Naive thymus-derived CD8-positive, alpha-beta T cell (primary cell): Measurements from ENCODE around the gene RPRD1A. TPM values are rescaled to one million over a fixed set of nuclear protein-coding genes. Genes with fewer than 3 reads are reported as not detected.
"Not testable (repeated sequence)": the region's sequence is repeated elsewhere in the genome, so short reads cannot be mapped to it uniquely, and the experiment has no call there.

Experiments used
- ATAC-seq, 2 donors: fragments of 150-1000 bp; cut with Tn5 transposase in 1 of 2; sonication (Bioruptor Pico), chemical (Tn5 transposase) in 1 of 2; 1 replicate in 1 of 2; 2 replicates in 1 of 2; pipeline ENCODE4 v1.10.0; 2021; ENCODE audit warnings: mild to moderate bottlenecking in 2 of 2, moderate library complexity in 2 of 2
- POLR2A ChIA-PET: fragments of 350-600 bp; sonication (Branson Sonifier 250); formaldehyde crosslinking; loops from one replicate; lab custom pipeline; 2021; ENCODE audit warnings: antibody characterized with exemption; lab: Charles Lee
- DNase-seq, 10 donors: peaks; one replicate each; pipeline versions ENCODE4 v3.0.0 to v3.0.0-alpha.2; 2020 to 2022
- H3K27ac Mint-ChIP-seq, 10 donors: one replicate each; pipeline ENCODE4 v1.8.0; 2020 to 2022; ENCODE audit warnings: mild to moderate bottlenecking in 10 of 10, mixed read lengths in 10 of 10, moderate library complexity in 4 of 10, inconsistent platforms in 1 of 10
- H3K27me3 Mint-ChIP-seq, 5 donors: one replicate each; pipeline ENCODE4 v1.8.0; 2021 to 2022; ENCODE audit warnings: mixed read lengths in 5 of 5
- H3K36me3 Mint-ChIP-seq, 3 donors: one replicate each; pipeline ENCODE4 v1.8.0; 2020 to 2022; ENCODE audit warnings: mixed read lengths in 3 of 3, mild to moderate bottlenecking in 2 of 3, inconsistent platforms in 1 of 3
- H3K4me1 Mint-ChIP-seq, 4 donors: one replicate each; pipeline ENCODE4 v1.8.0; 2021 to 2022; ENCODE audit warnings: mixed read lengths in 4 of 4
- H3K4me3 Mint-ChIP-seq, 10 donors: one replicate each; pipeline ENCODE4 v1.8.0; 2020 to 2022; ENCODE audit warnings: mild to moderate bottlenecking in 10 of 10, mixed read lengths in 10 of 10, moderate library complexity in 6 of 10, inconsistent platforms in 1 of 10
- H3K9me3 Mint-ChIP-seq, 9 donors: one replicate each; pipeline ENCODE4 v1.8.0; 2020 to 2022; ENCODE audit warnings: mixed read lengths in 9 of 9, mild to moderate bottlenecking in 3 of 9, inconsistent platforms in 1 of 9, moderate library complexity in 1 of 9
- polyA plus RNA-seq, 3 donors: library from polyadenylated mRNA; unstranded; fragments of 300-500 nt; fragmentation: Illumina TruSeq; gene quantifications; one replicate each; pipeline ENCODE4 v1.2.3, GENCODE V29; 2021
- total RNA-seq, 8 experiments: library from RNA in 2 of 8; stranded (reverse) in 2 of 8; gene quantifications; one replicate each; pipeline ENCODE4 v1.2.3 and lab custom pipeline; 2021 to 2026

Gene RPRD1A
- total and polyA plus RNA-seq, 5 experiments from 2014 or later, result 6.7 to 51.3 (median 12.0) TPM

DNA sequence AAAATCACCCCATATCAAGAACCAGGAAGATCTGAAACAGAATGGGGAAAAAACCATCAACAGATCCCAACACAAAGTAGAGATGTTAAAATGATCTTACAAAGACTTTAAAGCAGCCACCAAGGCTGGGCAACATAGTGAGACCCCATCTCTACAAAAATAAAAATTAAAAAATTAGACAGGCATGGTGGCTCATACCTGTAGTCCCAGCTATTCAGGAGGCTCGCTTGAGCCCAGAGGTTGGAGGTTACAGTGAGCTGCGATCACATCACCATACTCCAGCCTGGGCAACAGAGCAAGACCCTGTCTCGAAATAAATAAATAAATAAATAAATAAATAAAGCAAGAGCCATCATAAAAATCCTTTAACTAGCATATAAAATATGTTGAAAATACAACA is 20.5 kb downstream of the RPRD1A start:
- Mint-ChIP-seq H3K4me3 (peak overlapping the region in 2 of 10 donors; percentile 1 to 20), H3K4me1 (peaks cover 26 to 72% (median 64%) of the 10 kb centered on the region in 4 donors), H3K27me3 (no peaks in the 10 kb centered on the region), H3K36me3 (peaks cover 15 to 22% (median 20%) of the 10 kb centered on the region in 3 donors), H3K9me3 (peaks cover 0 to 20% (median 9%) of the 10 kb centered on the region in 9 donors), H3K27ac (no peak overlapping the region)
- POLR2A ChIA-PET, result no interaction called here
- no peak for ATAC-seq
- no peak for DNase-seq

DNA sequence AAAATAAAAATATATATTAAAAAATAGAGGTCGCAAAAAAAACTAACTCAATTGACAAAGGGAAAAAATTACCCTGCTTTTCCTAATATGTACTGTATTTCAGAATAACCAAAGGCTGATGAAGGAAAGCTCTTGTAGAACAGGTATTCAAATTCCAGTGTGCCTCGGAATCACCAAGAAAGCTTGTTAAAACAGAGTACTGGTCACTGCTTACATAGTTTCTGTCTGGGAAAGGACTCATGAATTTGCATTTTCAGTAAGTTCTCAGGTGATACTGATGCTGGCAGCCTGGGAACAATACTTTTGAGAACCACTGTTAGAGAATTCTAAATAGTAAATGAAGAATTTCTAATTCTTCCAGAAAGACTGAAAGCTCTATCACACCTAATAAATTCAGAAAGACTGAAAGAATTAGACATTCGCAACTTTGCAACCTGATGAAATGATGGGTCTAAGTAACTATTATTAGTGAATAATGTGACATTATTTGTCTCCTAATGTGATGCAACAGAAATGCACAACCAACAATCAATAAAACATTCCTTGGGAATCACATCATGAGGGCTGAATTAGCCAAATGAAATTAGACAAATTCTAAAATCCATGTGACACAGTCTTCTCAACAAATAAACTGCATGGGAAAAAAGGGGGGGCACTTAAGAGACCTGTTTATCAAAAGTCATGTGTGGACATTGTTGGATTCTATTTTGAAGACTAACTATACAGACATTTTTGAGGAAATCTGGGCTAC is 21.9 kb downstream of the RPRD1A start:
- H3K4me1 Mint-ChIP-seq, result peaks cover 29 to 68% (median 64%) of the 10 kb centered on the region in 4 donors
- POLR2A ChIA-PET, result no interaction called here
- H3K9me3 Mint-ChIP-seq, result peaks cover 0 to 16% (median 5%) of the 10 kb centered on the region in 9 donors
- H3K27me3 Mint-ChIP-seq, result no peaks in the 10 kb centered on the region
- no peak overlapping the region for H3K27ac Mint-ChIP-seq
- H3K4me3 Mint-ChIP-seq, result no peak overlapping the region
- DNase-seq, result no peak
- peaks cover 10 to 17% (median 16%) of the 10 kb centered on the region in 3 donors for H3K36me3 Mint-ChIP-seq
- no peak for ATAC-seq

DNA sequence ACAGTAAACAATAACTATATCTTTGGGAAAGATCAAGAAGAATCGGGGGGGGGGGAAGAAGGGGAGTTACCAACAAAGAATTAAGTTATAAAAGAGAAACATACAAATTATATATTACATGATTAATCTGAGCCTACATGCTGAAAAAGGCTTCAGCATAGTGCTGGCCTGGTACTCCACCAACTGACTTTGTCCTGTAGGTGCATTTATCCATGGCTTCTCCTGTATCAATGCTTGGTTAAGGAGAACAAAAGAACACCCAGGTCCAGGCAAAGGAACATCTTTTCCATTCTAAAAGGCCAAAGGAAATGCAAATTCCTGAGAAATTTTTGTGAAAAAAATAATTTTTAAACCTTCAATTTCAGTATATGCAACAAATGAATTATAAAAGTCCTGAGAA is 24.2 kb downstream of the RPRD1A start:
- ATAC-seq, result no peak
- peaks cover 0 to 17% (median 4%) of the 10 kb centered on the region in 9 donors for H3K9me3 Mint-ChIP-seq
- peaks cover 28 to 68% (median 62%) of the 10 kb centered on the region in 4 donors for H3K4me1 Mint-ChIP-seq
- peaks cover 11 to 27% (median 23%) of the 10 kb centered on the region in 3 donors for H3K36me3 Mint-ChIP-seq
- H3K27me3 Mint-ChIP-seq, result no peaks in the 10 kb centered on the region
- no peak overlapping the region for H3K27ac Mint-ChIP-seq
- POLR2A ChIA-PET, result no interaction called here
- no peak for DNase-seq
- H3K4me3 Mint-ChIP-seq, result peak overlapping the region in 6 of 10 donors; percentile 0 to 42 (median 16)

DNA sequence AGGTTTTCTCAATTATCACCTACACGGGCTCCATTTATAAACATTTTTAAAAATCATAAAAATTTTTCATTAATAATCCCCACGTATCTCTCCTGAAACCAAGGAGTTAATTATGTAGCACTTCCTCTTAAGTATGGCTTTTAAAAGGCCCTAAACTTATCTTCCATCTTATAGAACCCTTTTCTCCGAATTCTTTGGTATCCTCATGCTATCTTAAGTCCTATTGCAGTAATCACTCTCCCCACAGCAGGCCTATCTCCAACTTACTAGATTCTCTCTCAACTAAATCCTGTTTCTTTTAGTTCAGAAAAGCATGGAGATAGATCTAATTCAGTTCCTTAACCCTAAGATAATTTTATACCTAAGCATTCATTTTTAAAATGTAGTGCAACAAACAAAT is 26.2 kb downstream of the RPRD1A start:
- peaks cover 30 to 61% (median 55%) of the 10 kb centered on the region in 4 donors for H3K4me1 Mint-ChIP-seq
- POLR2A ChIA-PET, result no interaction called here
- H3K9me3 Mint-ChIP-seq, result peaks cover 0 to 16% (median 6%) of the 10 kb centered on the region in 9 donors
- no peak for DNase-seq
- ATAC-seq, result no peak
- H3K27ac Mint-ChIP-seq, result peak overlapping the region in 3 of 10 donors; percentile 11 to 54 (median 37)
- no peaks in the 10 kb centered on the region for H3K27me3 Mint-ChIP-seq
- peaks cover 12 to 32% (median 23%) of the 10 kb centered on the region in 3 donors for H3K36me3 Mint-ChIP-seq
- H3K4me3 Mint-ChIP-seq, result peak overlapping the region in 3 of 10 donors; percentile 11 to 12 (median 12)

DNA sequence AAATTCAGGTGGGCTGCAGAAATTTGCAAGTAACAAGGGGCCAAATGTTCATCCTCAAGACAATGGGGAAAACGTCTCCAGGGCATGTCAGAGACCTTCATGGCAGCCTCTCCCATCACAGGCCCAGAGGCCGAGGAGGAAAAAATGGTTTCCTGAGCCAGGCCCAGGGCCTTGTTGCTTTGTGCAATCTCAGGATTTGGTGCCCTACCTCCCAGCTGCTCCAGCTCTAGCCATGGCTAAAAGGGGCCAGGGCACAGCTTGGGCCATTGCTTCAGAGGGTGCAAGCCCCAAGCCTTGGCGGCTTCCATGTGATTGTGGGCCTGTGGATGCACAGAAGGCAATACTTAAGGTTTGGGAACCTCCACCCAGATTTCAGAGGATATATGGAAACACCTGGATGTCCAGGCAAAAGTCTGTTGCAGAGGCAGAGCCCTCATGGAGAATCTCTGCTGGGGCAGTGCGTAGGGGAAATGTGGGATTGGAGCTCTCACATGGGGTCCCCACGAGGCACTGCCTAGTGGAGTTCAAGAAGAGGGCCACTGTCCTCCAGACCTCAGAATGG is 29.2 kb downstream of the RPRD1A start:
- Mint-ChIP-seq H3K4me1 (peaks cover 34 to 69% (median 56%) of the 10 kb centered on the region in 4 donors), H3K36me3 (peaks cover 12 to 34% (median 26%) of the 10 kb centered on the region in 3 donors)

DNA sequence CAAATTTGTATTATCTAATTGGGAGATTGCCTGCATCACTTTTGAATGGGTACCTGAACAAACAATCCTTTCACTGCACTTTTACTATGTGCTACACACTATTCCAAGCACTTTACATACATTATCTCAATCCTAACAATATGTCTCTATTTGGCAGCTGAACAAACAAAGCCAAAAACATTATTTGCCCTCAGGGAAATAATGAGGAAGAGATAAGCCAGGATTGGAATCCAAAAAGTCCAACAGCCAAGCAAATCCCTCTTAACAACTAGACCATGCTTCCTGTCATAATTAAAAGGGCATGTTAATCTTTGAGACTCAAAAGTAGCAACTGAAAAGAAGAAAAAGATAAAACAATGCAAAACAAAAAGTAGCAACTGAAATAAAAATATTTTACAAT is 32.1 kb downstream of the RPRD1A start:
- Mint-ChIP-seq H3K27me3 (no peaks in the 10 kb centered on the region), H3K27ac (peak overlapping the region in 4 of 10 donors; percentile 9 to 56 (median 30)), H3K36me3 (peaks cover 10 to 48% (median 37%) of the 10 kb centered on the region in 3 donors), H3K9me3 (peaks cover 0 to 16% (median 6%) of the 10 kb centered on the region in 9 donors), H3K4me3 (peak overlapping the region in 1 of 10 donors; percentile 33), H3K4me1 (peaks cover 25 to 57% (median 46%) of the 10 kb centered on the region in 4 donors)
- ATAC-seq (no peak), DNase-seq (no peak)
- POLR2A ChIA-PET, result no interaction called here

More for the DNA sequence above, 29.2 kb downstream of the RPRD1A start:
- Mint-ChIP-seq H3K9me3 (peaks cover 0 to 16% (median 6%) of the 10 kb centered on the region in 9 donors), H3K4me3 (no peak overlapping the region), H3K27me3 (no peaks in the 10 kb centered on the region), H3K27ac (no peak overlapping the region)
- POLR2A ChIA-PET, result no interaction called here
- no peak for ATAC-seq
- no peak for DNase-seq

DNA sequence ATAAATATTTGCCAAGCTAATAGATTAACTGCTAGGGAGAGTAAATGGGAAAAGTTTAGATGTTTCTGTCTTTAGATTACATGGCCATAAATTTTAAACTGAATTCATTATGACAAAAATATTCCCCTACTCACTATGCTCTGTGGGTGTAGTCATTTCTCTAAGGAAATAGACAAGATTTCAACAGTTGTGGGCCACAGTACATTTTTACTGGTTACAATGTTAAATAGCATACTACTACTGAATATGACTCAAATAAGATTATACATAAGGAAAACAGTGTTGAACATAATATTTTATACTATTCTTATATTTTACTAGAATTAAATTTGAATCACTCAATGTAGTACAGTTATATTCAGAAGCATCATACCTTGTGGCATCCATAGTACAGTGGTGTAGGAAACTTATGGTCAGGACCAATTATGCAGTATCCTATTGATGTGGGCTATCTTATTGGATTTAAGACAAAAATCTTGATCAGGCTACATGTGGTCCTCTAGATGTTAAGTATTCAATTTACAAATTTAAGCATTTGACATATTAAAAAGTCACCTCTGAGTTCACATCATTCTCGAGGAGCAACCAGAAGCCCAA is 33.0 kb downstream of the RPRD1A start:
- Mint-ChIP-seq H3K27ac (peak overlapping the region in 5 of 10 donors; percentile 9 to 81 (median 58)), H3K36me3 (peaks cover 6 to 55% (median 33%) of the 10 kb centered on the region in 3 donors), H3K27me3 (no peaks in the 10 kb centered on the region), H3K4me3 (no peak overlapping the region), H3K9me3 (peaks cover 0 to 16% (median 6%) of the 10 kb centered on the region in 9 donors), H3K4me1 (peaks cover 22 to 50% (median 43%) of the 10 kb centered on the region in 4 donors)
- POLR2A ChIA-PET, result no interaction called here
- ATAC-seq (no peak), DNase-seq (no peak)

DNA sequence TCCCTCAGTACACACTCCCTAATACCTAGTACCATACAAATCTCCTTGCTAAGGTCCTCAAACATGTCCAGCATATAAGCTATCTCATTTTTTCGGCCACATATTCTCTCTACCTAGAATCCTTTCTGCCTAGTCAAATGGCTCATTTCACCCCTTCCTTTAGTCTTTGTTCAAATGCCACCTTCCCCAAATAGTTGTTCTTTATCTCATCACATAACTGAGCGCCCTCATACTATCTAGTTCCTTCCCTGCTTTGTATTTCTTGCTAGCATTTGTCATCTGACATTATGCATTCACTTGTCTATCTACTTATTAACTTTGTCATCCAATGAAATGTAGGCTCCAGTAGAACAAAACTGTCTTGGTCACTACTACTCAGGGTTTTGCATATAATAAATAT is 35.5 kb downstream of the RPRD1A start:
- H3K4me1 Mint-ChIP-seq, result peaks cover 22 to 46% (median 38%) of the 10 kb centered on the region in 4 donors
- H3K36me3 Mint-ChIP-seq, result peaks cover 0 to 53% (median 12%) of the 10 kb centered on the region in 3 donors
- no peaks in the 10 kb centered on the region for H3K27me3 Mint-ChIP-seq

DNA sequence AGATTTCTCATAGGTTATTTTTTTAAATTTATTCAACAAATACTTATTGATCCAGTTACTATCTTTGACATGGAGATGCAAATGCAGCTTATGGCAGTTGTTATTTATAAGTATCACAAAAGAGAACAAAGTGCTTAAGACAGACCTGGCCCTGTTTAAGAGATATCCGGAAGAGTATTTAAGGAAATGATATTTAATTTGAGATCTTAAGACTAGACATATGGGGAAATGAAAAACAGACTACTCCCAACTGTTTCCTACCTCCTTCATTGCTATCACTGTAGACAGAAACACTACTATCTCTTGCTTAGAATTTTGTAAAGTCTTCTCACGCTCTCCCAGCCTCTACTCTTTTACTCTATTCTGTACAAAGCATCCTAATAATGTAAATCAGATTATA is 36.0 kb downstream of the RPRD1A start:
- Mint-ChIP-seq H3K4me3 (no peak overlapping the region), H3K27me3 (no peaks in the 10 kb centered on the region), H3K36me3 (peaks cover 0 to 58% (median 14%) of the 10 kb centered on the region in 3 donors), H3K9me3 (no peaks in the 10 kb centered on the region), H3K27ac (peak overlapping the region in 6 of 10 donors; percentile 0 to 75 (median 20)), H3K4me1 (peaks cover 22 to 45% (median 38%) of the 10 kb centered on the region in 4 donors)
- POLR2A ChIA-PET, result no interaction called here
- DNase-seq (no peak), ATAC-seq (no peak)

More for the DNA sequence above, 35.5 kb downstream of the RPRD1A start:
- ATAC-seq (no peak), DNase-seq (no peak)
- POLR2A ChIA-PET, result no interaction called here
- no peaks in the 10 kb centered on the region for H3K9me3 Mint-ChIP-seq
- no peak overlapping the region for H3K4me3 Mint-ChIP-seq
- peak overlapping the region in 7 of 10 donors; percentile 0 to 75 (median 35) for H3K27ac Mint-ChIP-seq

DNA sequence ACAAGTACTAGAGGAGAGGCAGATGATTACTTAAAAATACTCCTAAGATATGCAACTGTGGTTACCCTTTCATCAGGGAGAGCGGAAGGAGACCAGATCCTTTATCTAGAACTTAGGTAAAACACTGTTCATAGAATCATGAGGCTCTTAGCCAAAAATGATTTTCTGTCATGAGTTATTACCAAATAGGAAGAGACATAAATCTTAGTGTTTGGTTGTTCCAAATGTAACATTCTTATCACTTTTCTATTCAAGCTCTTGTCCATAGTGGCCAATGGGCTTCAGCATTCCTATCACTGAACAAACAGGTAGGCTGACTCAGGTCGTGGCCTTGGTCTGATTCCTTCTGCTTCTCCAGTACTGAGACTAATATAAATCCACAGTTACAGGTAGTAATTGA is 38.5 kb downstream of the RPRD1A start:
- H3K27ac Mint-ChIP-seq, result peak overlapping the region in 3 of 10 donors; percentile 25 to 51 (median 49)
- peaks cover 0 to 74% (median 23%) of the 10 kb centered on the region in 3 donors for H3K36me3 Mint-ChIP-seq
- H3K9me3 Mint-ChIP-seq, result no peaks in the 10 kb centered on the region
- POLR2A ChIA-PET, result no interaction called here
- DNase-seq, result no peak
- H3K27me3 Mint-ChIP-seq, result no peaks in the 10 kb centered on the region
- no peak for ATAC-seq
- no peak overlapping the region for H3K4me3 Mint-ChIP-seq
- H3K4me1 Mint-ChIP-seq, result peaks cover 18 to 30% (median 26%) of the 10 kb centered on the region in 4 donors

DNA sequence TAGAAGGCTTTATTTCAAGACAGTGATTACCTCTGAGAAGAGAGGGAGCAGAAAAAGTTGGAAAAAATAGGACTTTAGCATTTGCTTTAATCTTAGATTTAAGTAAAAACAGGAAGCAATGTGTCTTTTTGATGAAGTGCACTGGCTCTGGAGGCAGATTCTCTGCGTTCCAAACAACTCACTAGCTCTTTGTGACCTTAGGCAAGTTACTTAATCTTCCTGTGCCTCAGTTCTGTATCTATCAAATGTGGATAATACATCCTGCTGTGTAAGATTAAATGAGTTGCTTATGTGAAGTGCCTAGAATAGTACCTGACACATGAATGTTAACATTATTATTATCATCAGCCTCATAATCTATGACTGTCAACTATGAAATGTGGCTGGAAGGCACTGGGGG is 42.3 kb downstream of the RPRD1A start:
- H3K36me3 Mint-ChIP-seq, result peaks cover 0 to 46% (median 19%) of the 10 kb centered on the region in 3 donors
- H3K4me1 Mint-ChIP-seq, result peaks cover 5 to 10% (median 8%) of the 10 kb centered on the region in 4 donors
- no peaks in the 10 kb centered on the region for H3K27me3 Mint-ChIP-seq
- ATAC-seq (no peak), DNase-seq (no peak)
- POLR2A ChIA-PET, result no interaction called here
- no peak overlapping the region for H3K4me3 Mint-ChIP-seq
- H3K9me3 Mint-ChIP-seq, result no peaks in the 10 kb centered on the region
- peak overlapping the region in 8 of 10 donors; percentile 10 to 87 (median 26) for H3K27ac Mint-ChIP-seq

DNA sequence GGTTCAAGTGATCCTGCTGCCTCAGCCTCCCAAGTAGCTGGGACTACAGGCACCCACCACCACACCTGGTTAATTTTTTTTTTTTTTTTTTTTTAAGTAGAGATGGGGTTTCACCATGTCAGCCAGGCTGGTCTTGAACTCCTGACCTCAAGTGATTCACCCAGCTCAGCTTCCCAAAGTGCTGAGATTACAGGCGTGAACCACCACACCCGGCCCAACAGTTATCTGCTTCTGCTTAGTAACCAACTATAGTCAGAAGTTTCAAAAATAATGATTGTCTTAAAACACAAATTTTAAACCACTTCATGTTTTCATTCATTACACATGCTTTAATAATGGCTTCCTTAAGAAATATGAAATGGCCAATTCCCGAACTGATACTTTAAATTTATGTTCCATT is 43.1 kb downstream of the RPRD1A start:
- H3K4me3 Mint-ChIP-seq, POLR2A ChIA-PET, H3K9me3 Mint-ChIP-seq, DNase-seq, H3K27me3 Mint-ChIP-seq, ATAC-seq: not testable (repeated sequence)
- Mint-ChIP-seq H3K27ac (peak overlapping the region in 2 of 10 donors; percentile 23 to 87), H3K36me3 (peaks cover 0 to 38% (median 17%) of the 10 kb centered on the region in 3 donors), H3K4me1 (peaks cover 4 to 10% (median 8%) of the 10 kb centered on the region in 4 donors)
